ENCODE data around the gene CHGA. TPM values are rescaled to one million over a fixed set of nuclear protein-coding genes. Genes with fewer than 3 reads are reported as not detected.

The CHGA gene
- polyA plus RNA-seq, 2 of the 4 experiments (the other 2 are of a cell fraction), result 0.32 to 0.70 TPM

GRCh38 chr14:92942136-92942535, 19.2 kb downstream of the CHGA start:
- H3K27ac ChIP-seq, result no peak overlapping the region
- H3K4me1 ChIP-seq, result peaks cover 29% of the 10 kb centered on the region
- 98% methylated on average over 5 of the region's 5 CpGs for WGBS (ENCODE audit: missing lambda C conversion rate)
- ChIA-PET POLR2A (no interaction called here), CTCF (interaction anchor here (0.6 to 5.3 kb wide), 5 partner anchors 10 to 219 kb away, joined by 3 to 20 read pairs (median 6); no protein-coding TSS in a partner anchor)
- FAIRE-seq (no peak), DNase-seq (ENCODE audit: low read depth in 1 of 2, low spot score in 1 of 2) (no peak), ATAC-seq (no peak)
- no peak overlapping the region for H3K4me2 ChIP-seq
- no peak for TF ChIP-seq HOXB13 (CRISPR knock-in tag; IDR thresholded peaks at IDR 0.05; ENCODE audit: low read depth)
- no peak for TF ChIP-seq HDAC2 (IDR thresholded peaks at IDR 0.05)
- no peak for TF ChIP-seq CTCF (IDR thresholded peaks at IDR 0.05)
- TF ChIP-seq NFE2L2 (conservative IDR thresholded peaks at IDR 0.05; ENCODE audit: low read length), result no peak
- TF ChIP-seq RNF2 (IDR thresholded peaks at IDR 0.05; ENCODE audit: borderline replicate concordance, low read depth), result no peak
- TF ChIP-seq CBX2 (IDR thresholded peaks at IDR 0.05; ENCODE audit: borderline replicate concordance, low read depth), result no peak
- no peak for TF ChIP-seq REST (IDR thresholded peaks at IDR 0.05)
- TF ChIP-seq GATA3 (IDR thresholded peaks at IDR 0.05; ENCODE audit: borderline replicate concordance), result no peak
- no peak overlapping the region for H3K4me3 ChIP-seq
- no peaks in the 10 kb centered on the region for H3K9me3 ChIP-seq

- H3K4me1 ChIP-seq, result peaks cover 27% of the 10 kb centered on the region
- H3K27ac ChIP-seq, result no peak overlapping the region
- DNase-seq (ENCODE audit: low read depth in 1 of 2, low spot score in 1 of 2) (no peak), FAIRE-seq (no peak), ATAC-seq (no peak)
- CTCF ChIA-PET, result interaction anchor here (1.1 to 5.3 kb wide), 4 partner anchors 9 to 218 kb away, joined by 4 to 20 read pairs (median 8); no protein-coding TSS in a partner anchor
- TF ChIP-seq CTCF (IDR thresholded peaks at IDR 0.05) (no peak), RARB (CRISPR knock-in tag; IDR thresholded peaks at IDR 0.05) (no peak), NPAS2 (CRISPR knock-in tag; IDR thresholded peaks at IDR 0.05; ENCODE audit: borderline replicate concordance) (no peak), MAFK (IDR thresholded peaks at IDR 0.05; ENCODE audit: partially characterized antibody) (no peak), POLR2AphosphoS2 (conservative IDR thresholded peaks at IDR 0.05; ENCODE audit: low read length) (no peak), RFX5 (IDR thresholded peaks at IDR 0.05) (no peak), NR3C1 (IDR thresholded peaks at IDR 0.05) (no peak), CBX8 (IDR thresholded peaks at IDR 0.05) (no peak), ELK1 (IDR thresholded peaks at IDR 0.05; ENCODE audit: low read depth, low read length) (no peak), KDM1A (IDR thresholded peaks at IDR 0.05; ENCODE audit: low read depth) (no peak), HOXB13 (CRISPR knock-in tag; IDR thresholded peaks at IDR 0.05; ENCODE audit: low read depth) (no peak), HEYL (CRISPR knock-in tag; IDR thresholded peaks at IDR 0.05) (no peak), EHF (CRISPR knock-in tag; IDR thresholded peaks at IDR 0.05) (no peak), CHD4 (IDR thresholded peaks at IDR 0.05; ENCODE audit: borderline replicate concordance) (no peak), EP300 (IDR thresholded peaks at IDR 0.05) (no peak), KDM5A (IDR thresholded peaks at IDR 0.05) (no peak), HDAC2 (IDR thresholded peaks at IDR 0.05) (no peak), JUNB (IDR thresholded peaks at IDR 0.05) (no peak)
- no peak overlapping the region for H3K4me3 ChIP-seq
- H3K4me2 ChIP-seq, result no peak overlapping the region
- POLR2A ChIA-PET, result no interaction called here
- no peaks in the 10 kb centered on the region for H3K9me3 ChIP-seq
- WGBS (ENCODE audit: missing lambda C conversion rate), result 89% methylated on average over 8 of the region's 8 CpGs
These were observed 19.6 kb downstream of the CHGA start for GRCh38 chr14:92942576-92942975.
